DOHH2 (cell line): Measurements from ENCODE around the gene PCBD1.

Source experiments
- H3F3A ChIP-seq: fragments of 200-600 bp; sonication (generic), shearing (Covaris generic); 2 replicates; pipeline ENCODE4 v1.6.0; 2016; ENCODE audit warnings: antibody characterized with exemption, mild to moderate bottlenecking; ENCODE audit not compliant: control insufficient read depth, insufficient read depth
- H3K27ac ChIP-seq: fragments of 200-600 bp; sonication (generic); 2 replicates; pipeline ENCODE4 v1.5.1; 2014; ENCODE audit warnings: low read depth, mild to moderate bottlenecking, low read length, moderate library complexity
- H3K27me3 ChIP-seq: fragments of 200-600 bp; sonication (generic); 2 replicates; pipeline ENCODE4 v1.6.1; 2014; ENCODE audit warnings: mild to moderate bottlenecking, low read length, mixed read lengths; ENCODE audit not compliant: control insufficient read depth
- H3K36me3 ChIP-seq: fragments of 200-600 bp; sonication (generic); 2 replicates; pipeline ENCODE4 v1.6.1; 2014; ENCODE audit warnings: mild to moderate bottlenecking, low read length, moderate library complexity, mixed read lengths; ENCODE audit not compliant: control insufficient read depth
- H3K4me1 ChIP-seq: fragments of 200-600 bp; sonication (generic); 2 replicates; pipeline ENCODE4 v1.6.1; 2014; ENCODE audit warnings: mild to moderate bottlenecking, low read length, mixed read lengths; ENCODE audit not compliant: control insufficient read depth
- H3K4me2 ChIP-seq: fragments of 200-600 bp; sonication (generic); 2 replicates; pipeline ENCODE4 v1.6.0; 2014; ENCODE audit warnings: mild to moderate bottlenecking, low read length, moderate library complexity
- H3K4me3 ChIP-seq: fragments of 200-600 bp; sonication (generic); 2 replicates; pipeline ENCODE4 v1.5.1; 2014; ENCODE audit warnings: mild to moderate bottlenecking, low read length, mixed read lengths
- H3K79me2 ChIP-seq: fragments of 200-600 bp; sonication (generic); 2 replicates; pipeline ENCODE4 v1.6.1; 2014; ENCODE audit warnings: mild to moderate bottlenecking, low read length, mixed read lengths; ENCODE audit not compliant: control insufficient read depth
- H3K9me2 ChIP-seq: fragments of 200-600 bp; sonication (generic); replicated peaks from 2 replicates; pipeline ENCODE4 v1.6.1; 2014; ENCODE audit warnings: mild to moderate bottlenecking, low read length, mixed read lengths; ENCODE audit not compliant: control insufficient read depth
- H3K9me3 ChIP-seq: fragments of 200-600 bp; sonication (generic); 2 replicates; pipeline ENCODE4 v1.6.1; 2014; ENCODE audit warnings: antibody characterized with exemption, low read length, mixed read lengths; ENCODE audit not compliant: control insufficient read depth, insufficient read depth
- H4K20me1 ChIP-seq: fragments of 200-600 bp; sonication (generic); 2 replicates; pipeline ENCODE4 v1.6.0; 2014; ENCODE audit warnings: low read depth, mild to moderate bottlenecking, antibody characterized with exemption, low read length, moderate library complexity; ENCODE audit not compliant: control insufficient read depth, insufficient read depth
- EZH2phosphoT487 ChIP-seq: fragments of 200-600 bp; sonication (generic); IDR thresholded peaks from 2 replicates; pipeline ENCODE4 v1.6.1; 2017; ENCODE audit warnings: borderline replicate concordance, mild to moderate bottlenecking, antibody characterized with exemption, low read length, moderate library complexity, mixed read lengths
- TF ChIP-seq, protein P1 (sequence below): fragments of 200-600 bp; sonication (generic); IDR thresholded peaks from one replicate; pipeline ENCODE4 v1.5.1; 2014; ENCODE audit warnings: antibody characterized with exemption, mild to moderate bottlenecking, low read depth, low read length; ENCODE audit not compliant: poor library complexity, severe bottlenecking

The PCBD1 gene

DNA sequence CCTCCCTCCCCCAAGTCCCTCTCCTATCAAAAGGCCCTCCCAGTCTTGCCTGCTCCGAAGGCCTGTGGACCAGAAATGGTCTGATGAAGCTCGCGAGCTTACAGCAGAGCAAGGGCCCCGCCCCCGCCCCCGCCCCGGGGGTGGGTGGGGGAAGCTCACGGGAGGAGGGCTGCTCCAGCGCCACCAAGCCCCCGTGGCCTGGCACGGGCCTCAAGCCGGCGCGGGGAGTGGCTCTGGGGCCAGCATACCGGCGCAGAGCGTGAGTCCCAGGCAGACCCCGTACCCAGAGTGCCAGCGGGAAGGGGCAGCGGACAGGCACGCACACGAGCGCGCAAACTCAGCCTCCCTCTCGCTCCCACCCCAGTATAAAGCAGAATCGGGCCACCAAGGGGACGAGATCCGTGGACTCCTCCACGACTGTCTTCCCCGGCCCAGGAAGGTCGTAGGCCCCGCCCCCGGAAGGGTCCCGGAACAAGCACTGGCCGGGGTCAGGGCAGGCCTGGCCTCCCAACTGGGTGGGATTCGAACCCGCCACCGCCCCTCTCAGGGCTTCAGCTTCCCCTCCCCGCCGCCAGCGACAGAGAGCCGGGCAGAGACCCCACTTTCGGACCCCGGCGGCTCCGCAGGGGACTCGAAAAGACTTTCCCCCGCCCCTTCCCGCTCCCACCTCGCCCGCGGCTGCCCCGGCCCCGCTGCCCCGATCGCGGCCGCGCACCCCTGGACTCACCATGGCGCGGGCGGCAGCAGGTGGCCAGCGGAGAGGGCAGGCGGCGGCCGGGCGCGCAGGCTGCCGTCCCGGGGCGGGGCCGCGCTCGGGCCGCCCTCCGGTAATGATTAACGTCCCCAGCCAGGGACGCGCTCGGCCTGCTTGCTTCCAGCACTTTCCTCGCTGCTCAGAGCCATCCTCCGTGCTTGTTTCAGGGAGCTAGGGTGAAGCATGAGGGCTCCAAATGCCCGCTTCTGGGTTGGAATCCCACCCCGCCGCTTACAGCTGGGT lies at the start of gene PCBD1:
TSS of gene PCBD1 (minus strand) at position 762 of the 997 bp plus-strand sequence. CDS start at position 730, 32 bp downstream.
- no peaks in the 10 kb centered on the region for H4K20me1 ChIP-seq

DNA sequence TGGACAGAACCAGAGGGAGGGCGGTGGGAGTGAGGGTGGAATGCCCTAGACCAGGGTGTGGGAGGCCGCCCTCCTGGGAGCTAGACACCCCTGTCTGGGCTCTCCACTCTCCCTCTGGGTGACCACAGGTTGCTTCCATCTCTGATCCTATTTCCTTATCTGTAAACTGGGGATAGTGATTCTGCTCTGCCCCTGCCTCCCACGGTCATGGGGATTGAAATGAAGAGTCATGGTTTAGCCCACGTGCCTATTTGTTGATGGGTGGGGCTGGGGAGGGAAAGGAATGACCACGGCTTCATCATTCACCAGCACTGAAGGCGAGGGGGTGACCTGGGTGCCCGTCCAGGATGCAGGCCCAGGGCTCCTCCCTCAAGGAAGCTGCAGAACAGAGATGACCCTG lies 49.3 kb upstream of the PCBD1 start:
- Histone ChIP-seq H3K9me3 (no peaks in the 10 kb centered on the region), H3K4me2 (no peak overlapping the region), H3K9me2 (no peaks in the 10 kb centered on the region), H3K4me1 (no peaks in the 10 kb centered on the region), H3K4me3 (no peak overlapping the region), H3K27ac (no peak overlapping the region), H4K20me1 (no peaks in the 10 kb centered on the region), H3K36me3 (no peaks in the 10 kb centered on the region), H3K79me2 (no peaks in the 10 kb centered on the region), H3F3A (no peaks in the 10 kb centered on the region), H3K27me3 (no peaks in the 10 kb centered on the region; the same call in 1 of the 2 replicates)
- TF ChIP-seq EZH2phosphoT487, result no peak
- TF ChIP-seq, protein P1, sequence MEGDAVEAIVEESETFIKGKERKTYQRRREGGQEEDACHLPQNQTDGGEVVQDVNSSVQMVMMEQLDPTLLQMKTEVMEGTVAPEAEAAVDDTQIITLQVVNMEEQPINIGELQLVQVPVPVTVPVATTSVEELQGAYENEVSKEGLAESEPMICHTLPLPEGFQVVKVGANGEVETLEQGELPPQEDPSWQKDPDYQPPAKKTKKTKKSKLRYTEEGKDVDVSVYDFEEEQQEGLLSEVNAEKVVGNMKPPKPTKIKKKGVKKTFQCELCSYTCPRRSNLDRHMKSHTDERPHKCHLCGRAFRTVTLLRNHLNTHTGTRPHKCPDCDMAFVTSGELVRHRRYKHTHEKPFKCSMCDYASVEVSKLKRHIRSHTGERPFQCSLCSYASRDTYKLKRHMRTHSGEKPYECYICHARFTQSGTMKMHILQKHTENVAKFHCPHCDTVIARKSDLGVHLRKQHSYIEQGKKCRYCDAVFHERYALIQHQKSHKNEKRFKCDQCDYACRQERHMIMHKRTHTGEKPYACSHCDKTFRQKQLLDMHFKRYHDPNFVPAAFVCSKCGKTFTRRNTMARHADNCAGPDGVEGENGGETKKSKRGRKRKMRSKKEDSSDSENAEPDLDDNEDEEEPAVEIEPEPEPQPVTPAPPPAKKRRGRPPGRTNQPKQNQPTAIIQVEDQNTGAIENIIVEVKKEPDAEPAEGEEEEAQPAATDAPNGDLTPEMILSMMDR, result no peak

More for the DNA sequence above, at the start of gene PCBD1:
- Histone ChIP-seq H3K36me3 (no peaks in the 10 kb centered on the region), H3K9me2 (no peaks in the 10 kb centered on the region), H3K27me3 (no peaks in the 10 kb centered on the region), H3K9me3 (peaks cover 3% of the 10 kb centered on the region; the same call in 1 of the 2 replicates), H3F3A (no peaks in the 10 kb centered on the region), H3K4me2 (peak within 1 kb of the TSS; percentile 83), H3K79me2 (no peaks in the 10 kb centered on the region), H3K27ac (no peak within 1 kb of the TSS), H3K4me1 (peaks cover 13% of the 10 kb centered on the region), H3K4me3 (peak within 1 kb of the TSS; percentile 67)
- TF ChIP-seq, protein P1, result no peak
- TF ChIP-seq EZH2phosphoT487, result no peak

DNA sequence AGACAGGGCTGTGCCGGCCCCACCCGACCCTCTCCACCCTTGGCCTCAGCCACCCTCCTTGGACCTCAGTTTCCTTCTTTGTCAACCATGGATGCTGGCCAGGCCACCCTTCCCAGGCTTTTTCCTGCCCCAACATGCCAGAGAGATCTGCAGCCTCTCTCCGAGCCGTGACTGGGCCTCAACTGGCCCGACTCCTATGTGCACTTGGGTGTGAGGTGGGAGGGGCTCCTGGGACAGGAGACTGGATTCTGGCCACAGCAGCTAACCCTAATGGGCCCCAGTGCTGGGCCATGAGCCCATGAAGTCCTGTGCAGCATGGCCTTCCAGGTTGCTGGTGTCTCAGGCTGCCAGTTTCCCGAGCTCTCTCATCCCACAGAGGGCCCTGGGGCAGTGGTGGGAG lies 47.7 kb upstream of the PCBD1 start:
- H3F3A ChIP-seq, result no peaks in the 10 kb centered on the region
- H3K9me3 ChIP-seq, result no peaks in the 10 kb centered on the region
- no peak overlapping the region for H3K27ac ChIP-seq
- no peaks in the 10 kb centered on the region for H3K79me2 ChIP-seq
- no peaks in the 10 kb centered on the region; the same call in 1 of the 2 replicates for H3K27me3 ChIP-seq
- no peaks in the 10 kb centered on the region for H3K36me3 ChIP-seq
- TF ChIP-seq, protein P1, result no peak
- TF ChIP-seq EZH2phosphoT487, result no peak
- no peak overlapping the region for H3K4me3 ChIP-seq
- no peaks in the 10 kb centered on the region for H3K4me1 ChIP-seq
- H3K4me2 ChIP-seq, result no peak overlapping the region
- no peaks in the 10 kb centered on the region for H3K9me2 ChIP-seq
- H4K20me1 ChIP-seq, result no peaks in the 10 kb centered on the region
